Stimulated activated CD8-positive, alpha-beta memory T cell treated with anti-CD3 and anti-CD28 coated beads, Interleukin-7, amount 100 ng/mL, for 1 hour (primary cell): Measurements from ENCODE around the gene CNTFR.
"Not testable (repeated sequence)": the region's sequence is repeated elsewhere in the genome, so short reads cannot be mapped to it uniquely, and the experiment has no call there.

Experiments
- DNase-seq, 2 donors: peaks; one replicate each; pipeline ENCODE4 v3.0.0-alpha.2; 2020; ENCODE audit warnings: low read depth in 2 of 2

CNTFR gene

DNA sequence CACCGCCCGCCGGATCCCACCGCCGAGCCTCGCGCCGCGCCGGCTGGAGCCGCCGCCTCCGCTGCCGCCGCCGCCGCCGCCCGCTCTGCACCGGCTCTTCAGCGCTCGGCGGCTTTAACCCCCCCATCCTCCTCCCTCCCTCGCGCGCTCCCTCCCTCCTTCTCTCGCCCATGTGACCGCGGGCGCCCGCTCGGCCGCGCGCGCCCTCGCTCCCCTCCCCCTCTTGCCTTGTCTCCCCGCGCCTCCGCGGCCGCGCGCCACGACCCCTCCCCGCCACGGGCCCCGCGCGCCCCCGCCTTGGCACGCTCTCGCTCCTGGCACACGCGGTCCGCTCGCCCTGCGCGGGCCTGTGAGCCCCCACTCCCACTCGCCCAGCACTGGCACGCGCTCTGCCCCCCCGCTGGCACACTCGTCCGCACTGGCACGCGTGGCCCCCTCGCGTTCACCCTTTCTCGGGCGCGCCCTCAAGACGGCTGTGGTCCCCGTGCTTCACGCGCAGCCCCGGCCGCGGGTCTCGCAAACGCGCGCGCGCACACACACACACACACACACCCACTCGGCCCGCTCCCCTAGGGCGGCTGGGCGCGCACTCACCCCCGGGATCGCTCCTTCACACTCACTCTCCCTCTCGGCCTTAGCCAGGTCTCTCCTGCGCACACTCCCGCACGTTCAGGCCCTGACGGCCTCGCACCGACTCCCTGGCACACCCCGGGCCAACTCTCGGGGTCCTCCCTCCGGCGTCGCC, at the start of gene CNTFR:
Gene CNTFR, minus strand, starts transcription at position 89 of the 745 bp plus-strand sequence. CDS start 20,743 bp downstream, outside the sequence.
- DNase-seq, result no peak

GRCh38 chr9:34639322-34639721, 49.8 kb upstream of the CNTFR start:
- not testable (repeated sequence) for DNase-seq

- DNase-seq, result no peak
Measured at GRCh38 chr9:34638138-34638445, 48.6 kb upstream of the CNTFR start.

GRCh38 chr9:34637356-34638137, 48.0 kb upstream of the CNTFR start, which contains the start of gene SIGMAR1:
TSS of gene SIGMAR1 (minus strand) at chr9:34637787. CDS start at chr9:34637697, 90 bp downstream.
- peak; percentile 86 for DNase-seq

- DNase-seq, result no peak
Measured at GRCh38 chr9:34636791-34637355, 47.3 kb upstream of the CNTFR start.

GRCh38 chr9:34635556-34635955, 46.0 kb upstream of the CNTFR start:
- no peak for DNase-seq

GRCh38 chr9:34634551-34635248, 45.2 kb upstream of the CNTFR start:
- DNase-seq, result no peak

DNA sequence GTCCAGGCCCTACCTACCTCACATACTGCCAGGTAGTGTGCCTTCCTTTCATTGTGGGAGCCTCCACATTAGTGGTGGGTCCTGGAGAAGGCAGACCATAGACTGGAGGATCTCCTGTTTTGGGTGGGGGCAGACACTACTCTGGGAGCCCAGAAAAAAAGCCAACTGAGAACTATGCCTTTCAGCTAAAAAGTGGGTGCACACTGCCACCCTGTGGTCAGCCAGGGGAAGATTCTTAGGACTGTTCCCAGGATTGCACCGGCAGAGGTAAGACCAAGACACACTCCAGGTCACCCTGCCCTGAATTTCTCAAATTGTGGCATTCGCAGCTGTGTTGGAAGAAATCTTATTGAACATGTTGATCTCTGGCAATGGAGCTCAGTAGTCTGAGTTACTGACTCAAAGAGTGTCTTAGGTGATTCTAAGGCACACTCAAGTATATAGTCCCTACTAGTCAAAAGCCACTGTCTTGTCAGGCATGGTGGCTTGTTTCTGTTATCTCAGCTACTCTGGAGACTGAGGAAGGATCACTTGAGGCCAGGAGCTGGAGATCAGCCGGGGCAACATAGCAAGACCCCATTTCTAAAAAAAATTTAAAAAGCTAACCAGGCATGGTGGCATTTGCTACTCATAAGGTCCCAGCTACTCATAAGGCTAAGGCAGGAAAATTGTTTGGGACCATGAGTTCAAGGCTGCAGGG, 44.5 kb upstream of the CNTFR start:
- peak in 1 of 2 donors; percentile 55 for DNase-seq

DNA sequence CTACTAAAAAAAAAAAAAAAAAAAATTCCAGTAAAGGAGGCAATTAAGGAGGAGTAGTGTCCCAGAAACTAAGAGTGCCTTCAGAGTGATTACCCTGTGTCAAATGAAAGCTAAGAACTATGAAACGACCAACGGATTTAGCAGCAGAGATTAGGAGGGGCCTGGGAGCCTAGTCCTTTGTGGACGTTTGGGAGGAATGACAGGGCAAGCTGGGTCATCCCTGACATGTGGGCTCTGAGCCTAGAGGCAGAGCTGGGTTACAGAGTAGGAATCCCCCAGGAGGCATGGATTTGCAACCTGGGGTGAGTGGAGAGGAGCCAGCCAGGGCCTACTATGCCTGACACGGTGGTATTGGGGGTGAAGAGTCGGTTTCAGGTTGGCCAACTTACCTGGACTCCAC, 43.6 kb upstream of the CNTFR start:
- no peak for DNase-seq

DNA sequence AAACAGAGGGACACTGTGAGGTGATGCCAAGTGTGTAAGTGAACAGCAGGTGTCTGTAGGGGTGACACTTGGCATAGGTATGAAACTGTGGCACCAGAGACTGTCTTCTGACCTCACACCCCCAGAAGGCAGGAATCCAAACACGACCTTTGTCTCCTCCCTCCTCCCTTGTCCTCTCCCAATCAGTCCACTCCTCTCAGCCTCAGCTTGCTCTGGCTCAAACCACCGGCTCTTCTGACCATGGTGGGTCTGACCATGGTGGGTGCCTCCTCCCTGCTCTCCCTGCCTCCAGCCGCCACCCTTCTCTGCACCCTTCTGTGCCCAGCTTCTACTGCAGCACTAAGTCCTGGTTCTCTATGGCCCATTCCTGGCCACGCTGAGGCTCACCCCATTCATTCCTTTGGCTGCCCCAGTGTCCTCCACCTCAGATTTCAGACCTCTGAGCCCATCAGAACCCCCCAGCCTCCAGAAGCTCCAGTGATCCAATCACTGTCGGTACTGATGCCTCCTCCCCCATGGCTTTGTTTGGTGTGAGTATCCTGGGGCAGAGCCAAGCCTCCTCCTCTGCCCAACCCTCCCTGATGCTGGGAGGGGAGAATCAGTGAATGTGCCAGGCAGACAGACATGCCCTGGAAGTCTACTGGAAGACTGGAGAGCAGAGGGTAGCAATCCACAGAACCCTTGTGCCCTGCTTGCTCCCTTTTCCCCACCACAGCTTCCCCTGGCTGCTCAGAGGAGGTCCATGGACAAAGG, 41.1 kb upstream of the CNTFR start:
- DNase-seq, result no peak

DNA sequence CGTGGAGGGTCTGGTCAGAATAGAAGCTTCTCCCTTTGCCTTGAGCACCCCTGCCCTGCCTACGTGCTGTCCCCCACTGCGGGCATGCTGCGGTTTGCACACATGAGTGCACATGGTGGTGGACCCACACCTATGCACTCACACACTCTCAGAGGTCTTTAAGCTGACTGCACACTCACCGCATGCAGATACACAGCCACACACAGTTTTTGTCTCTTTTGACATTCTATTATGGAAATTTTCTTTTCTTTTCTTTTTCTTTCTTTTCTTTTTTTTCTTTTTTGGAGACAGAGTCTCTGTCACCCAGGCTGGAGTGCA, 39.9 kb upstream of the CNTFR start:
- no peak for DNase-seq

- DNase-seq, result no peak
Measured at GRCh38 chr9:34628656-34629490, 39.3 kb upstream of the CNTFR start, which contains the start of gene ARID3C. TSS of gene ARID3C (minus strand) at chr9:34629066. CDS start at chr9:34628014, 1,052 bp downstream.

DNA sequence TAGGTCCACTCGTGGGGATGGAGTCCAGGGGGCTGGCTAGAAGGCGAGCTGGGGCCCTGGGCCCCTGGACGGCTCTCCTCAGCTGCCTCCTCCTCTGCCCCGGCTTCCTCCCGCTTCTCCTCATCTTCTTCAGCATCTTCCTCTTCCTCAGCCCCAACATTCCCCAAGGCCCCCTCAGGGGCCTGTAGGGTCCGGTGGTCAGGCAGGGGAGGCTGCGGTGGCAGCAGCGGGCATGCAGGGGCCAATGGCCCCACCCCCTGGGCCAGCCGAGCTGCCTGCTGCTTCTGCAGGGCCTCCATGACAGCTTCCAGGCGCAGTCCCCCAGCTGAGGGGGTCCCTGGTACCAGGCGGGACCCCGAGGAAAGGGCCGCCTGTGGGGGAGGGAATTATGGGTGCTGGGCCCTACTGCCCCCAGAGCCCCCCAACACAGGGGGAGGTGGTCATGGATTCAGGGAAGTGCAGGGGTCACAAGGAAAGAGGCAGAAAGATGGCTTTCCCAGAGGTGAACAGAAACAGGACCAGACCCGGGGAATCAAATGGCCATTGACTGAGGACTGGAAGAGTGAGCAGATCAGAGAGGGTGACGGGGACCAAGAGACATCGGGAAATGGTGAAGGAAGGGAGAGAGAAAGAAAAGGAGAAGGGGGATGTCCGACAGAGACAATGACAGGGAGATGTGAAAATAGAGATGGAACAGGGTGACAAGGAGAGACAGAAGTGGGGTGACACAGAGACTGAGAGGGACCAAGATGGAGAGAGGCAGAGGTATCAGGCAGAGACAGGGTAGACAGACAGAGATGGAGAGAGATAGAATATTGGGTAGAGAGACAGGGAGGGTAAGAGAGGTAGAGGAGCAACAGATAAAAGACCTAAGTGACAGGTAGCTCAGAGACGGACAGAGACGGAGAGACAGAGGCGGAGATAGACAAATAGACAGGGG, 38.5 kb upstream of the CNTFR start:
- DNase-seq, result no peak

GRCh38 chr9:34625186-34625486, 35.6 kb upstream of the CNTFR start:
- no peak for DNase-seq

DNA sequence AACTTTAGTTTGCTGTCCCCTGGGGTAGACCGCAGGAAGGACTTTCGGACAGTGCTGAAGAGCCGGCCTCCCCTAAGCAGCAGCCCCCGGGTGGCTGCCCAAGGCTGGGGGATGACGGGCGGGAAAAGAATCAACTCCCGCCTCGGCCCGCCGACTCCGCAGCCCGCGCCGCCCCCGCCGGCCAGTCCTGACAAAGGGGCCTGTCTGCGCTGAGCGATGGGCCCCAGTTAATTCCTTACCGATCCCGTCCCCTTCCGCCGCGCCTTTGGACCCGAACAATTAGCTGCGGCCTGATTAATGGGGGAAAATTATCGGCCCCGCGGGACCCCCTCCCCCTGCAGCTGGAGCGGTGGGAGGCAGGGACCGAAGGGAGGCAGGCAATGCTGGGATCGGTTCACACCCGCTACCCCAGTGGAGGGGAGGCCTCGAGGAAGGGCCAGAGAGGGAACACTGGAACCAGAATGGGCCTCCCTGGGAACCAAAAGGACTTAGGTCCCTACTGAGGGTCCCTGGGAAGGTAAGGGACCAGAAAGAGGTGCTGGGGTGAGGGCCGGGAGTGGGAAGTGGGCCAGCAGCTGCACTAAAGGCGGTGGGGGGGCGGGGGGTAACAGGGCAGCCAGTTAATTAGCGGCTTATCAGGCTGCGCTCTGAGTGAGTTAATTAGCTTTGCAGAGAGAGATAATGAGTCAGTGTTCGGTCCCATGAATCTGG, 35.1 kb upstream of the CNTFR start:
- no peak for DNase-seq

DNA sequence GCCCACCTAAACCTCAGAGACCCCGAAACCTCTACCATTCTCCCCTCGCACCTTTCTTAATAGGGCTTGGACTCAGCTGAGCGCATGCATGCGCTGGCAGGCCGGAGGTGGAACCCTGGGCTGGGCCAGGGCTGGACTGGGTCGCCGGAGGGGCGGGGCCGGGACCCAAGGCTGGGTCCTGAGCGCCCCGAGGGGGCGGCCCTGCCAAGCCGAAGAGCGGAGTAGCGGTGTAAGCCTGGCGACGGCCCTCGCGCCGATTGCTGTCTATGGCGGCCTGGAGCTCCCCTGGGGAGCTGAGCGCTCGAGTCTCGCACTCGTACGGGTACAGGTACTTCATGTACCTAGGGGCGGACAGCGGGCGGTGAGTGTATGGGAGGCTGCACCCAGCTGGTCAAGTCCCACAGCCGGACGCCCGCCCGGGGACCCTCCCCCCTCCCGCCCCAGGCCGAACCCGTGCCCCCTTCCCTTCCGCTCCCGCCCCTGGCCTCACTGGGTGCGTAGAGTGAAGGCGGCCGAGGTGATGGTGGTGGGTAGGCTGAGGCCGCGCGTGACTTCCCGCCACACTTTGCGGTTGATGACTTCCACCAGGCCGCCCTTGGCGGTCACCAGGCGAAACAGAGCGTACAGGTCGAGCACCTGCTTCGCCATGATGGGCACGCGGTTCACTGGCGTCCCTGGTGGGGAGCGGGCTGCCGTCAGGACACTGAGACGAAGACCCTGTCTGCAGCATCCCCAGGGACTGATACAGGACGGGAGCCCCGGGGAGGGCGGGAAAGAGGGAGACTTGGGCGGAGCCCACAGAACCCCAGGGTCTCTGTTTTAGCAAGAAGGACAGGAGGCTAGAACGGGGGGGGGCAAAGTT, 34.1 kb upstream of the CNTFR start:
- DNase-seq, result no peak
